ENCODE results near the gene IPCEF1. TPM values are rescaled to one million over a fixed set of nuclear protein-coding genes. Genes with fewer than 3 reads are reported as not detected.
A peak's percentile ranks its signal among the peaks of the same experiment; 100 is the strongest.
"Not testable (repeated sequence)": the region's sequence is repeated elsewhere in the genome, so short reads cannot be mapped to it uniquely, and the experiment has no call there.

The IPCEF1 gene
- polyA plus RNA-seq, 3 donors = 14.7 to 29.7 (median 16.5) TPM

- Mint-ChIP-seq H3K36me3 (peaks cover 32 to 55% of the 10 kb centered on the region in 2 donors), H3K27me3 (ENCODE audit: low read depth in 3 of 3) (peaks cover 0 to 4% (median 0%) of the 10 kb centered on the region in 3 donors), H3K4me1 (peaks cover 53% of the 10 kb centered on the region), H3K4me3 (no peak overlapping the region), H3K9me3 (no peaks in the 10 kb centered on the region), H3K27ac (peak overlapping the region in 2 of 7 donors; percentile 21 to 24)
- H3K9me3 ChIP-seq (replicated peaks in 1 of 2; ENCODE audit: control insufficient read depth in 1 of 2, insufficient read depth in 1 of 2, low read length in 2 of 2) = no peaks in the 10 kb centered on the region
- H3K36me3 ChIP-seq (replicated peaks in 1 of 2; ENCODE audit: control insufficient read depth in 1 of 2, insufficient read depth in 2 of 2, low read length in 2 of 2) = peaks cover 0 to 12% of the 10 kb centered on the region in 2 donors
- H4K20me1 ChIP-seq (ENCODE audit: insufficient read depth, low read length) = peaks cover 91% of the 10 kb centered on the region
- no peak for DNase-seq
- H3K4me1 ChIP-seq (ENCODE audit: control insufficient read depth in 1 of 2, insufficient read depth in 2 of 2, low read length in 2 of 2) = peaks cover 7 to 8% of the 10 kb centered on the region in 2 donors
- 100% methylated on average over 2 of the region's 2 CpGs for WGBS (ENCODE audit: insufficient coverage)
- no peak overlapping the region for H3K4me3 ChIP-seq (replicated peaks in 1 of 3; ENCODE audit: low read depth in 2 of 3, low read length in 3 of 3)
- no peaks in the 10 kb centered on the region for H3K27me3 ChIP-seq (ENCODE audit: control insufficient read depth in 2 of 2, insufficient read depth in 2 of 2, low read length in 2 of 2)
- H2AFZ ChIP-seq (ENCODE audit: insufficient read depth, low read depth, low read length, poor library complexity, severe bottlenecking) = no peak overlapping the region
- TF ChIP-seq, protein P1, sequence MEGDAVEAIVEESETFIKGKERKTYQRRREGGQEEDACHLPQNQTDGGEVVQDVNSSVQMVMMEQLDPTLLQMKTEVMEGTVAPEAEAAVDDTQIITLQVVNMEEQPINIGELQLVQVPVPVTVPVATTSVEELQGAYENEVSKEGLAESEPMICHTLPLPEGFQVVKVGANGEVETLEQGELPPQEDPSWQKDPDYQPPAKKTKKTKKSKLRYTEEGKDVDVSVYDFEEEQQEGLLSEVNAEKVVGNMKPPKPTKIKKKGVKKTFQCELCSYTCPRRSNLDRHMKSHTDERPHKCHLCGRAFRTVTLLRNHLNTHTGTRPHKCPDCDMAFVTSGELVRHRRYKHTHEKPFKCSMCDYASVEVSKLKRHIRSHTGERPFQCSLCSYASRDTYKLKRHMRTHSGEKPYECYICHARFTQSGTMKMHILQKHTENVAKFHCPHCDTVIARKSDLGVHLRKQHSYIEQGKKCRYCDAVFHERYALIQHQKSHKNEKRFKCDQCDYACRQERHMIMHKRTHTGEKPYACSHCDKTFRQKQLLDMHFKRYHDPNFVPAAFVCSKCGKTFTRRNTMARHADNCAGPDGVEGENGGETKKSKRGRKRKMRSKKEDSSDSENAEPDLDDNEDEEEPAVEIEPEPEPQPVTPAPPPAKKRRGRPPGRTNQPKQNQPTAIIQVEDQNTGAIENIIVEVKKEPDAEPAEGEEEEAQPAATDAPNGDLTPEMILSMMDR (IDR thresholded peaks at IDR 0.05) = no peak
- intact Hi-C loops (cut with micrococcal nuclease) = no loop called here
- H3K4me2 ChIP-seq (replicated peaks; ENCODE audit: extremely low read depth, low read length, poor library complexity, severe bottlenecking) = no peak overlapping the region
- H3K27ac ChIP-seq (ENCODE audit: low read depth in 1 of 2, low read length in 2 of 2) = peak overlapping the region in 1 of 2 donors; percentile 23
- H3K9ac ChIP-seq (ENCODE audit: insufficient read depth, low read length, poor library complexity, severe bottlenecking) = no peak overlapping the region
- peaks cover 100% of the 10 kb centered on the region for H3K79me2 ChIP-seq (ENCODE audit: insufficient read depth, low read length)
Observed at GRCh38 chr6:154331750-154332149, 24.9 kb downstream of the IPCEF1 start.

- H3K4me3 ChIP-seq (replicated peaks in 1 of 3; ENCODE audit: low read depth in 2 of 3, low read length in 3 of 3) = no peak overlapping the region
- H2AFZ ChIP-seq (ENCODE audit: insufficient read depth, low read depth, low read length, poor library complexity, severe bottlenecking) = no peak overlapping the region
- no peaks in the 10 kb centered on the region for H3K9me3 Mint-ChIP-seq
- H3K4me1 ChIP-seq (ENCODE audit: control insufficient read depth in 1 of 2, insufficient read depth in 2 of 2, low read length in 2 of 2) = peaks cover 0 to 2% of the 10 kb centered on the region in 2 donors
- TF ChIP-seq, protein P1 (IDR thresholded peaks at IDR 0.05) = no peak
- peak overlapping the region in 1 of 2 donors; percentile 61 for H3K27ac ChIP-seq (ENCODE audit: low read depth in 1 of 2, low read length in 2 of 2)
- peaks cover 96% of the 10 kb centered on the region for H4K20me1 ChIP-seq (ENCODE audit: insufficient read depth, low read length)
- H3K4me3 Mint-ChIP-seq = no peak overlapping the region
- no peak overlapping the region for H3K9ac ChIP-seq (ENCODE audit: insufficient read depth, low read length, poor library complexity, severe bottlenecking)
- DNase-seq = no peak
- 98% methylated on average over 5 of the region's 10 CpGs for WGBS (ENCODE audit: insufficient coverage)
- H3K36me3 Mint-ChIP-seq = peaks cover 29 to 49% of the 10 kb centered on the region in 2 donors
- peak overlapping the region in 6 of 7 donors; percentile 12 to 86 (median 80) for H3K27ac Mint-ChIP-seq
- peaks cover 0 to 4% (median 0%) of the 10 kb centered on the region in 3 donors for H3K27me3 Mint-ChIP-seq (ENCODE audit: low read depth in 3 of 3)
- intact Hi-C loops (cut with micrococcal nuclease) = no loop called here
- H3K27me3 ChIP-seq (ENCODE audit: control insufficient read depth in 2 of 2, insufficient read depth in 2 of 2, low read length in 2 of 2) = no peaks in the 10 kb centered on the region
- peaks cover 43% of the 10 kb centered on the region for H3K4me1 Mint-ChIP-seq
- H3K4me2 ChIP-seq (replicated peaks; ENCODE audit: extremely low read depth, low read length, poor library complexity, severe bottlenecking) = no peak overlapping the region
- no peaks in the 10 kb centered on the region for H3K9me3 ChIP-seq (replicated peaks in 1 of 2; ENCODE audit: control insufficient read depth in 1 of 2, insufficient read depth in 1 of 2, low read length in 2 of 2)
- H3K36me3 ChIP-seq (replicated peaks in 1 of 2; ENCODE audit: control insufficient read depth in 1 of 2, insufficient read depth in 2 of 2, low read length in 2 of 2) = peaks cover 0 to 12% of the 10 kb centered on the region in 2 donors
- H3K79me2 ChIP-seq (ENCODE audit: insufficient read depth, low read length) = peaks cover 100% of the 10 kb centered on the region
Observed at GRCh38 chr6:154329350-154330170, 27.0 kb downstream of the IPCEF1 start.

- H3K27me3 ChIP-seq (ENCODE audit: control insufficient read depth in 2 of 2, insufficient read depth in 2 of 2, low read length in 2 of 2); H3K4me3 Mint-ChIP-seq; H3K9me3 ChIP-seq (replicated peaks in 1 of 2; ENCODE audit: control insufficient read depth in 1 of 2, insufficient read depth in 1 of 2, low read length in 2 of 2); H2AFZ ChIP-seq (ENCODE audit: insufficient read depth, low read depth, low read length, poor library complexity, severe bottlenecking); H3K9me3 Mint-ChIP-seq; H3K4me3 ChIP-seq (replicated peaks in 1 of 3; ENCODE audit: low read depth in 2 of 3, low read length in 3 of 3); intact Hi-C loops (cut with micrococcal nuclease); H3K36me3 ChIP-seq (replicated peaks in 1 of 2; ENCODE audit: control insufficient read depth in 1 of 2, insufficient read depth in 2 of 2, low read length in 2 of 2); H3K9ac ChIP-seq (ENCODE audit: insufficient read depth, low read length, poor library complexity, severe bottlenecking); H3K4me1 ChIP-seq (ENCODE audit: control insufficient read depth in 1 of 2, insufficient read depth in 2 of 2, low read length in 2 of 2); DNase-seq; H3K27ac ChIP-seq (ENCODE audit: low read depth in 1 of 2, low read length in 2 of 2); H3K4me2 ChIP-seq (replicated peaks; ENCODE audit: extremely low read depth, low read length, poor library complexity, severe bottlenecking); H3K27me3 Mint-ChIP-seq (ENCODE audit: low read depth in 3 of 3): not testable (repeated sequence)
- peaks cover 96% of the 10 kb centered on the region for H4K20me1 ChIP-seq (ENCODE audit: insufficient read depth, low read length)
- peak overlapping the region in 1 of 7 donors; percentile 3 for H3K27ac Mint-ChIP-seq
- H3K4me1 Mint-ChIP-seq = peaks cover 39% of the 10 kb centered on the region
- no CpG with 5 or more reads among the region's 1 CpG for WGBS (ENCODE audit: insufficient coverage)
- H3K36me3 Mint-ChIP-seq = peaks cover 29 to 53% of the 10 kb centered on the region in 2 donors
- H3K79me2 ChIP-seq (ENCODE audit: insufficient read depth, low read length) = peaks cover 100% of the 10 kb centered on the region
Observed at GRCh38 chr6:154327313-154327712, 29.3 kb downstream of the IPCEF1 start.

All from CD14-positive monocyte (primary cell).